Dermis microvascular lymphatic vessel endothelial cell (primary cell): ENCODE results near the gene RDH11. TPM values are rescaled to one million over a fixed set of nuclear protein-coding genes. Genes with fewer than 3 reads are reported as not detected.
"Not testable (repeated sequence)": the region's sequence is repeated elsewhere in the genome, so short reads cannot be mapped to it uniquely, and the experiment has no call there.

Experiments used
- DNase-seq, 2 donors: peaks; one replicate each; pipeline versions ENCODE4 v3.0.0 to v3.0.0-alpha.2; 2010; ENCODE audit warnings: low read depth in 2 of 2
- total RNA-seq: library from RNA; depleted of rRNA; stranded (reverse); fragments of >200 nt; gene quantifications from 2 replicates; pipeline ENCODE4 v1.2.1, GENCODE V29; 2014

The RDH11 gene, protein sequence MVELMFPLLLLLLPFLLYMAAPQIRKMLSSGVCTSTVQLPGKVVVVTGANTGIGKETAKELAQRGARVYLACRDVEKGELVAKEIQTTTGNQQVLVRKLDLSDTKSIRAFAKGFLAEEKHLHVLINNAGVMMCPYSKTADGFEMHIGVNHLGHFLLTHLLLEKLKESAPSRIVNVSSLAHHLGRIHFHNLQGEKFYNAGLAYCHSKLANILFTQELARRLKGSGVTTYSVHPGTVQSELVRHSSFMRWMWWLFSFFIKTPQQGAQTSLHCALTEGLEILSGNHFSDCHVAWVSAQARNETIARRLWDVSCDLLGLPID
- total RNA-seq: 77.0 and 84.6 TPM in 2 replicates

DNA sequence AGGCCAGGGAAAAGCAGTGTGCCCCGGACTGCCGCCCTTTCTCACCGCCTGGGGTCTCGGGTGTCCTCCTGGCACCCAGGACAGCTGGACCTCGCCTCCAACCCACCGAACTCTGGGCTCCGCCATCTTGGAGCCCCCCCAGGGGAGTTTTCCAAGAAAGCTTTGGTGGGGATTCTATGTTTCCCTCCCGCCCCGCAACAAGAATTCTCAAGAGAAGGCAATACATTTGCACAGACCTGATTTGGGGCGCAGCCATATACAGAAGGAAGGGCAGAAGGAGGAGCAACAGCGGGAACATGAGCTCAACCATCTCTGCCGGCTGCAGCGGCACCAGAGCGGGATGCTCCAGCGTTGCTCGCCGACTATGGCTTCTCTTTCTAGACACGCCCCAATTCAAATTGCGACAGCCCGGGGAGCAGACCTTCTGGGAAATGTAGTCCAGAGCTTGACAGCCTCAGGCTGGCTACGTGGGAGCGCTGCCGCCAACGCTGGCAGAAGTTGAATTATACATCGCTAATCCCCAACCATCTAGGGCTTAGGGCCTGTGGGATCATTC is at the start of gene RDH11:
RDH11 (minus strand) TSS at position 371 of the 556 bp plus-strand sequence; CDS start at position 310, 61 bp downstream.
- DNase-seq: peak; percentile 82 to 92

GRCh38 chr14:67744046-67744445 is 48.5 kb upstream of the RDH11 start:
- no peak for DNase-seq

GRCh38 chr14:67738740-67739504 is 43.4 kb upstream of the RDH11 start:
- peak in 1 of 2 donors; percentile 21 for DNase-seq

DNA sequence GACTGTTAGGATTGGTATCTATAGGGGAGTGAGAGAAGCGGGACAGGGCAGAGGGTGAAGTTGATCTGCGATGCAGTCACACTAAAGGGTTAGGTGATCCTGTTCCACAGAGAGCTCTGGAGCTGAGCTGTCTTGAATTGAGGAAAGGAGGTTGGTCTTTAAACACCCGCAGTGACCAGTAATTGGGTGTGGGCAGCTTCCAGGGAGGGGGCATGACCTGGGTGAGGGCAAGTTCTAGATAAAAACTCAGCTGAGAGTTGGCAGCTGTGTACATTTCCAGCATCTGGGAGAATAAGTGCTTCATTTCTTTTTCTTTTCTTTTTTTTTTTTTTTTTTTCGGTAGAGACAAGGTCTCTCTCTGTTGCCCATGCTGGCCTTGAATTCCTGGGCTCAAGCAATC is 41.2 kb upstream of the RDH11 start:
- DNase-seq: no peak

GRCh38 chr14:67735336-67736147 is 40.0 kb upstream of the RDH11 start:
- DNase-seq: peak; percentile 1 to 55

DNA sequence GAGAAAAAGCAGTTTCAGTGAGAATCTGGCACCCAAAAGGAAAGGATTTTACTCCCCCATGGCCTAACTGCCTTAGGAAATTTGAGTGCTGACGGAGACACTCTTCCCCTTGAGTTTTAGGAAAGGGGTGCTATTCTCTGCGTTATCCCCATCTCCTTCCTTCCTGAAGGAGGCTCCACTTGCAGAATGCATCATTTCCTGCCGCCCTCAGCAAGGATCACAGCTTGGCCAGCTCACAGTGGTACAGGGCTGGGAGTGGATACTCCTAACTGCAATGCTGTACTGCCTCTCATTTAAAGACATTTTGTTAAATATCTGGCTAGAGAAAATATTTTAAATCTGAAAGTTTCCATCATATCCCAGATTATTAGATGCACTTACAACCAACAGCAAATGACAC is 39.1 kb upstream of the RDH11 start:
- peak in 1 of 2 donors; percentile 19 for DNase-seq

DNA sequence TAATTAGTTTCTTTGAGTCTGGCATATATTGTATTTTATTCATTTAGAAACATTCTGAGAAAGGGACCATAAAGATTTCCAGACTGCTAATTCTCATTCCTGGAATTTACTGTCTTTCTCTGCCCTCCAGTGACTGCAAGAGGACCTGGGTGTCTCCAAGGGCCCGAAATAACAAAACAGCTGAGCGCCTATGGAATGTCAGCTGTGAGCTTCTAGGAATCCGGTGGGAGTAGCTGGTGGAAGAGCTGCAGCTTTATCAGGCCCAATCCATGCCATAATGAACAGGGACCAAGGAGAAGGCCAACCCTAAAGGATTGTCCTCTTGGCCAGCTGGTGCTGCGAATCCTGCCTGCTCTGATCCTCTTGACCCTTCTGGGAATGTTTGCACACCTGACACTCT is 38.1 kb upstream of the RDH11 start:
- no peak for DNase-seq

DNA sequence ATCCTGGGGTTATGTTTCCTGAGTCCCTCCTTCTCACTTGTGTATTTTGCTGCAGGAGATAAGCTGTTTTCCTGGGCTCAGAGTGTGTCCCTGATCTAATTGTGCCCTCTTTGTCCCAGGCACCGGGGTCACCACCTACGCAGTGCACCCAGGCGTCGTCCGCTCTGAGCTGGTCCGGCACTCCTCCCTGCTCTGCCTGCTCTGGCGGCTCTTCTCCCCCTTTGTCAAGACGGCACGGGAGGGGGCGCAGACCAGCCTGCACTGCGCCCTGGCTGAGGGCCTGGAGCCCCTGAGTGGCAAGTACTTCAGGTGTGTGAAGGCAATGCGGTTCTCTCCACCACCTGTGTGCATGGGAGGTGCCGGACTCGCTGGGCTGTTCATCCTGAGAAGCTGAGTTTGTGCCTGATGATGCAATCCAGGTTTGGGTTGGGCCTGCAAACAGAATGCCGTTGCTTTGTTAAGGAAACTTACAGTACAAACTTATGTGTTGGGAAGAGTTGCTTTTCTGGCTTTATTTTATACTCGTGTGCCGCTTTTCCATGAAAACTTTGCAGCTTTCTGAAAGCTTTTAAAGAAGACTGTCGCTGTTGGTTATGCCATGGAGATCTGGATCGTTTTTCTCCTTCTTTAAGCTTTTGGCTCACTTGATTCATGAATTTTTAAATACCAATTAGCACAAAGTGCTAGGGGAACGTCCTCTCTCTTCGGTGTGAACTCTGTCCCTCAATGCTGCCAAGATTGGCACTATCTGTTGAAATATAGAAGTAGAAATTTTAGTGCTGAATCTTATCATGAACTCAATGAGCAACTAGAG is 33.7 kb upstream of the RDH11 start:
- DNase-seq: no peak

DNA sequence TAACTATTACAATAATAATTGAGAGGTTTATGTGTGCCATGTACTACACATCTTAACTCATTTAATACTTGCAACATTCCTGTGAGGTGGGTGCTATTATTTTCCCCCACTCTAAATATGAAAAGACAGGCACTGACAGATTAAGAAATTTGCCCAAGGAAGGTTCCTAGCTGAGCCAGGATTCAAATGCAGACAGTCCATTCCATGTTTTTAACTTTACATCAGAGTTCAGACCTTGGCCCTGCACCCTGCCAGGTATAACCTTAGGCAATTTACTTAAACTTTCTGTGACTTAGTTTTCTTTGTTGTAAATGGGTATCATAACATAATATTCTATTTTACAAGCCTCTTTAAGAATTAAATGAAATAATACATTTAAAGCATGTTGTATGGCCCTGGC is 32.7 kb upstream of the RDH11 start:
- DNase-seq: no peak

- DNase-seq: no peak
Observed at GRCh38 chr14:67727361-67727760, 31.8 kb upstream of the RDH11 start.

DNA sequence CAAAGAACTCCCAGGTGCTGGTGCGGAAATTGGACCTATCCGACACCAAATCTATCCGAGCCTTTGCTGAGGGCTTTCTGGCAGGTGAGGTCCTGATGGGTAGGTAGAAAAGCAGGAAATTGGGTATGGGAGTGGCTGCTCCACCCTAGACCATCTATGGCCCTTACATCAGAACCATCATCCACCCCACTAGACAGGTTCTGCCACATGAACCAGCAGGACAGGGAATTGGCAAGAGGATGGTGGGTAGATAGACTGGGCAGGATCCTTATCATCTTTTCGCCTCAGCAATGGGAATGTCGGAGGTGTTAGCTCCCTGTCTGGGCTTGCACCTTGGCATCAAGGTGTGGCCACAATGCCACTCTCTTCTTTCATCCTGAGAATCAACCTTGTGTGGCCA is 29.6 kb upstream of the RDH11 start:
- DNase-seq: no peak

GRCh38 chr14:67722293-67722692 is 26.7 kb upstream of the RDH11 start:
- DNase-seq: no peak

DNA sequence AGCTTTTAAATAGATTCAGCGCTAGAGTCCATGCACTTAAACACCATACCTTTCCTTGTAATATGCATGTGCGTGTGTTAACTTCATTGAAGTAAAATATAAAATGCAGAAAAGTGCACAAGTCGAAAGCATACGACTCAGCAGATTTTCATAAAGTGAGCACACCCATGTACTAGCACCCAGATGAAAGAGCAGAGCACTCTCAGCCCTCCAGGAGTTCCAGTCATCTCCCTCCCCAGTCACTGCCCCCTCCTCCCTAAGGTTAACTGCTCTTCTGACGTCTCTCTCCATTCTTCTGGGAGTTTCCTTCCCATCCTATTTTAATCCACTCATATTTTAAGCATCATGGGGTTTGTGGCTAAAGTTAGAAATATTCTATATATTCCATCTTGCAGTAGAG is 26.3 kb upstream of the RDH11 start:
- no peak for DNase-seq

DNA sequence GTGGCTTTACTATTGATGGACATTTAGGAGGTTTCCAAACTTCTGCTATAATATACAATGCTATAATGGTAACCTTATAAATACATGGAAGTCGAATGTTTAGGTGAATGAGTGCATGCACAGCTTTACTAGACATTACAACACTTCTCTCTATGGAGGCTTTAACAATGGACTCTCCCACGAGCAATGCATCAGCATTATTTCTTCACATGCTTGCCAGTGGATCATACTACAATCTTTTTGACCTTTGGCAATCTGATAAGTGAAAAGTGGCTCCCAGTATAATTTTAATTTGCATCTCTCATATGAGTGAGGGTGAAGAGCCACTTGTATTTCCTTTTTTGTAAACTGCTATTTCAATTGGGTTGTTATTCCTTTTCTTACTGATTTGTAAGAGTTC is 24.3 kb upstream of the RDH11 start:
- no peak for DNase-seq

DNA sequence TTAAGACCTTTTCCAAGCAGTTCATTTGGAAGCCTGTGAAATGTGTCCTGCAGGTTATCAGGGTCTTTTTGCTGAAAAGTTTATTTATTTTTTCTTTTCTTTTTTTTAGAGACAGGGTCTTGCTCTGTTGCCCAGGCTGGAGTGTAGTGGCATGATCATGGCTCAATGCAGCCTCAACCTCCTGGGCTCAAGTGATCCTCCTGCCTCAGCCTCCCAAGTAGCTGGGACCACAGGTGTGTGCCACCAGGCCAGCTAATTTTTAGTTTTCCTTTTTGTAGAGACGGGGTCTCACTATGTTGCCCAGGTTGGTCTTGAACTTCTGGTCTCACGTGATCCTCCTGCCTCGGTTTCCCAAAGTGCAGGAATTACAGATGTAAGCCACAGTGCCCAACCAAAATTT is 23.8 kb upstream of the RDH11 start:
- DNase-seq: not testable (repeated sequence)

DNA sequence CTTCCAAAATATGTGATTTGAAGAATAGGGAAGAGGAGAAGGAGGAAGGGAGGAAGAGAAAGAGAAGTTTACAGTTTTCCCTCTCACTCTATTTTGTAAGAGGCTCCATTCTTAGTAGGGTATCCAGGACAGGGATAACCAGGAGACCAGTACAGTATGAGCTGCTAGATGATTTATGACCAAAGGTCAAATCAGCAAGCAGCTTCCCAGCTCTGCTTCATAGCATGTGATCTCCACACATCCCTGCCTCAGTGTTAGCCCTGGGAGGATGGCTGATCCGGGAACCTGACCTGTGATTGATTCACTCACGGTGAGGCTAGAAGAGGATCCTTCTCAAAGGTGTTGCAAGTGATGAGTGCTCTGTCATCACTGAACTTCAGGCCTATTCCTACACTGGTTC is 22.7 kb upstream of the RDH11 start:
- no peak for DNase-seq

GRCh38 chr14:67717048-67717447 is 21.5 kb upstream of the RDH11 start:
- no peak for DNase-seq

DNA sequence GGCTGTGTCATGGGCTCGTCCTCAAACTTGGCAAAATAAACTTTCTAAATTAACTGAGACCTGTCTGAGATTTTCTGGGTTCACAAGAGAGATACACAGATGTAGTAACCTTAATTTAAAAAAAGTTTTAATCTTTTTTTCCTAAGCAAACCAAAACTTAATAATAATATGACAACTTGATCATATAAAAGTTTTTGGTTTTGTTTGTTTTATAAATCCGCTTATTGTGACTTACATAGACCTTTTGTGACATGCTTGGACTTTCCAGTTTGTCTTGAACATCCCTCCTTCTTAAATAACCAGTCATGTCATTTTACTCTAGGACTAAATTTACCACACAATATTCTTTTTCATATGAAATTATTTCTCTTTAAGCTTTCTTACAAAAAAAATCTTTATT is 14.6 kb upstream of the RDH11 start:
- no peak for DNase-seq

DNA sequence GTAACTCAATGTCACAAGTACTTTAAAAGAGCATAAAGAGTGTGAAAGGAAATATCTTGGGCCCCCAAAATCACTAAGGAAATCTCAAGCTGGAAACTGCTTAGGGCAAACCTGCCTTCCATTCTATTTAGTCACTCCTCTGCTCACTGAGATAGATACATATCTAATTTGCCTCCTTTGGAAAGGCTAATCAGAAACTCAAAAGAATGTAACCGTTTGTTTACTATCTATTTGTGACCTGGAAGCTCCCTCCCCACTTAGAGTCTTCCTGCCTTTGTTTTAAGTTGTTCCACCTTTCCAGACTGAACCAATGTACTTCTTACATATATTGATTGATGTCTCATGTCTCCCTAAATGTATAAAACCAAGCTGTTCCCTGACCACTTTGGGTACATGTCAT is 14.2 kb upstream of the RDH11 start:
- DNase-seq: not testable (repeated sequence)

- DNase-seq: not testable (repeated sequence)
Observed at GRCh38 chr14:67709346-67709745, 13.8 kb upstream of the RDH11 start.

DNA sequence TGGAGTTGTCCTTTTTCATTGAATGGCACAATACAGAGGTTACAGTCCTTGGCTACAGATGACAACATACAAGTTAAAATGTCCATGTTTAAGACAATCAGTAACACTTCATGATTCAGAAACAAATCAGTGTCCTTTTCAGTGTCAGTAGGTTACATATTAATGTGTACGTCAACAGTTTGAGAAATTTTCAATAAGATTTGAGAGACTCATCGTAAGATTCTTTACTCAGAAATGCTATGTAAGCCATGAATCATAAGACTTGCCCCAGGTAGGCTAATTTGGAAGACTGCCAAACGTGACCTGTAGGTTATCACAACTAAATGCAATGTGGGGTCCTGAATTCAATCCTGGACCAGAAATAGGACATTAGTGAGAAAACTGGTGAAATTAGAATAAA is 9.6 kb upstream of the RDH11 start:
- no peak for DNase-seq
